ENCODE data around the gene FTSJ1. TPM values are rescaled to one million over a fixed set of nuclear protein-coding genes. Genes with fewer than 3 reads are reported as not detected.

The FTSJ1 gene
- total and polyA plus RNA-seq, 2 of the 8 experiments (the other 6 are each of a cell fraction or from before 2014, with no cell fraction given), result 62.4 to 80.4 TPM

DNA sequence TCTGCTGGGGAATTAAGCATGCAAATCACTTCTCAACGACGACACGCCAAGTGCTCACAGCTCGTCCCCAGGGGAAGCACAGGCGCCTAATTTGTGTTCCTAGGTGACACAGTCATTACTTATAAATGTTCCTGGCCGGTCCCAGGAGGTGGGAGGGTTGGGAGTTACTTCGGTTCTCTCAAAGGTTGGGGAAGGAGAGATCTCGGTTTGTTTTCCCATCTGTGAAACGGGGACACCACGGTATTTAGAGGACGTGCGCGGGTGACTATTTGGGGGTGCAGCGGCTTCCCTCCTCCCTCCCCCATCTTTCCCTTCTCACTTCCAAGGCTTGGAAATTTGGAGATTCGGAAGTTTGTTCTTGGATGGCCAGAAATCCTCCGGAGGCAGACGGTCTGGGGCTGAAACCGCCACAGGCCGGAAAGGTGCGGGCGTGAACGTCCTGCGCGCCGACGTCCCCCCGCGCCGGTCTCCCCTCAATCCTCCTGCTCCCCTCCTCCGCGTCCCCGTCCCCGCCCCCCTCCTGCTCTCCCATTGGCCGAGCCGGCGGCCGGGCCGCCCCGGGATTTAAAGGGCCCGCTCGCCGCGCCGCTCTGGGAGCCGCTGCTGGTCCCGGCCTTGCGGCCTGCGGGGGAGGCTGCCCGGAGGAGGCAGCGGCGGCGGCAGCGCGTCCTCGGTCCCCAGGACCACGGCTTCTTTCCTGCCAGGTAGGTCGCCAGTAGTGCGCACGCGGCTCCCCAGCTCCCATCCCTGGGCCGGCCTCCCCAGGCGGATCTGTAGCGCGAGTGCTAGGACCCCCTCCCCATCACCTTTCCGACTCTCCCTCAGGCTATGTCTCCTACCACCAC, 32.6 kb downstream of the FTSJ1 start, which contains the start of gene PORCN:
Gene PORCN (plus strand): TSS at position 593 of the 845 bp plus-strand sequence. CDS start 829 bp downstream, outside the sequence.
- H3K4me1 ChIP-seq (replicated peaks in 1 of 4; ENCODE audit: control insufficient read depth in 3 of 4, insufficient read depth in 4 of 4, low read length in 3 of 4), result peaks cover 0 to 5% (median 2%) of the 10 kb centered on the region in 4 experiments; a peak in 4 of 7 replicates
- H3K4me3 ChIP-seq (ENCODE audit: extremely low read depth in 1 of 4, insufficient read depth in 2 of 4, low read depth in 3 of 4, low read length in 4 of 4), result peak within 1 kb of the TSS; percentile 60 to 93 (median 72)
- no peak within 1 kb of the TSS for H3K23ac ChIP-seq (ENCODE audit: insufficient read length)
- DNase-seq (ENCODE audit: low read depth in 1 of 2, low spot score in 2 of 2), result peak in 1 of 2 experiments; percentile 79
- H4K5ac ChIP-seq (ENCODE audit: insufficient read length, low read depth, low read length), result peak within 1 kb of the TSS; percentile 79
- H2AFZ ChIP-seq (ENCODE audit: low read length), result 0 out of 2 replicates have a peak within 1 kb of the TSS, but pooled peaks have one; percentile 63
- no peaks in the 10 kb centered on the region; a peak in 2 of 7 replicates for H3K27me3 ChIP-seq (replicated peaks in 1 of 4; ENCODE audit: control insufficient read depth in 3 of 4, extremely low read depth in 1 of 4, insufficient read depth in 3 of 4, low read length in 3 of 4)
- H3K18ac ChIP-seq (ENCODE audit: extremely low read depth, low read length), result no peak within 1 kb of the TSS; the same call in 1 of the 2 replicates
- peak within 1 kb of the TSS; percentile 77 to 95 for H3K4me2 ChIP-seq (ENCODE audit: insufficient read depth in 1 of 2, low read depth in 2 of 2, low read length in 2 of 2)
- H4K20me1 ChIP-seq (replicated peaks in 1 of 2; ENCODE audit: control insufficient read depth in 1 of 2, insufficient read depth in 2 of 2, low read length in 2 of 2), result no peaks in the 10 kb centered on the region
- no peak within 1 kb of the TSS for H2AK5ac ChIP-seq (ENCODE audit: low read depth, low read length)
- H3K27ac ChIP-seq (ENCODE audit: low read depth, low read length), result no peak within 1 kb of the TSS
- H3K36me3 ChIP-seq (ENCODE audit: control insufficient read depth in 2 of 4, insufficient read depth in 4 of 4, low read length in 3 of 4), result no peaks in the 10 kb centered on the region
- no peak for FAIRE-seq
- no peaks in the 10 kb centered on the region for H3K79me1 ChIP-seq (ENCODE audit: low read depth, low read length)
- 3% methylated on average over 7 of the region's 65 CpGs; no CpG with 5 or more reads in 1 of the 2 experiments for WGBS, 2 experiments (ENCODE audit: extremely low coverage in 1 of 2, insufficient coverage in 1 of 2, insufficient read length in 1 of 2, insufficient replicate concordance in 2 of 2, low coverage in 1 of 2, low lambda C conversion rate in 2 of 2, missing lambda C conversion rate in 1 of 2)
- H3K79me2 ChIP-seq (ENCODE audit: control insufficient read depth in 1 of 2, insufficient read depth in 2 of 2, low read length in 2 of 2), result no peaks in the 10 kb centered on the region
- no peak within 1 kb of the TSS for H2BK120ac ChIP-seq (replicated peaks; ENCODE audit: low read depth, low read length)
- ChIA-PET POLR2A (ENCODE audit: partially characterized antibody) (interaction anchor here (0.6 to 1.1 kb wide), 2 partner anchors 14 to 36 kb away, joined by 3 read pairs; no protein-coding TSS in a partner anchor), CTCF (ENCODE audit: partially characterized antibody) (no interaction called here)
- no peak within 1 kb of the TSS for H3K4ac ChIP-seq (replicated peaks; ENCODE audit: insufficient read length, low read depth, low read length)
- no peak within 1 kb of the TSS for H3K14ac ChIP-seq (ENCODE audit: insufficient read length)
- no peaks in the 10 kb centered on the region for H3K9me3 ChIP-seq (ENCODE audit: insufficient read depth in 2 of 2, low read depth in 1 of 2, low read length in 1 of 2)
- no peak within 1 kb of the TSS for H2BK20ac ChIP-seq (ENCODE audit: low read length)
- no peak within 1 kb of the TSS for H2BK12ac ChIP-seq (ENCODE audit: low read depth, low read length)
- no peaks in the 10 kb centered on the region; the same call in 1 of the 2 replicates for H3K23me2 ChIP-seq (ENCODE audit: low read depth, low read length)
- no peak within 1 kb of the TSS for H3K56ac ChIP-seq (replicated peaks; ENCODE audit: insufficient read length, low read depth, low read length)
- H2BK15ac ChIP-seq (ENCODE audit: low read length), result no peak within 1 kb of the TSS
- H4K8ac ChIP-seq (ENCODE audit: extremely low read depth, insufficient read depth, low read length), result peak within 1 kb of the TSS; percentile 80; the same call in 1 of the 2 replicates
- H3K9ac ChIP-seq (replicated peaks in 1 of 4; ENCODE audit: extremely low read depth in 1 of 4, low read depth in 3 of 4, low read length in 3 of 4), result peak within 1 kb of the TSS; percentile 22 to 77 (median 50); a peak in 5 of 7 replicates
- H2BK5ac ChIP-seq (ENCODE audit: low read depth, low read length), result no peak within 1 kb of the TSS
- no peak within 1 kb of the TSS for H4K91ac ChIP-seq (replicated peaks; ENCODE audit: insufficient read length, low read length)
- TF ChIP-seq NANOG (IDR thresholded peaks at IDR 0.05; ENCODE audit: insufficient read depth, low read depth, low read length, poor library complexity, severe bottlenecking) (no peak), BRCA1 (IDR thresholded peaks at IDR 0.05; ENCODE audit: low read depth, low read length) (no peak), SRF (IDR thresholded peaks at IDR 0.05; ENCODE audit: low read depth, low read length) (no peak), SAP30 (IDR thresholded peaks at IDR 0.05; ENCODE audit: insufficient read depth, insufficient replicate concordance, low read length) (no peak), RXRA (IDR thresholded peaks at IDR 0.05; ENCODE audit: insufficient read depth, low read depth, low read length) (no peak), SP4 (IDR thresholded peaks at IDR 0.05; ENCODE audit: low read length) (no peak), POLR2A (IDR thresholded peaks at IDR 0.05; ENCODE audit: control extremely low read depth in 1 of 2, low read depth in 2 of 2, low read length in 2 of 2) (peak in 1 of 2 experiments; percentile 56; a peak in 2 of 3 replicates), RAD21 (IDR thresholded peaks at IDR 0.05 in 1 of 2, conservative IDR thresholded peaks at IDR 0.05 in 1 of 2; ENCODE audit: low read depth in 2 of 2, low read length in 2 of 2) (no peak), SIN3A (conservative IDR thresholded peaks at IDR 0.05 in 1 of 2, IDR thresholded peaks at IDR 0.05 in 1 of 2; ENCODE audit: low read depth in 1 of 2, low read length in 2 of 2) (peak in 1 of 2 experiments; percentile 62; a peak in 1 of 4 replicates), KDM4A (IDR thresholded peaks at IDR 0.05; ENCODE audit: low read depth, low read length, severe bottlenecking) (peak; percentile 76), EGR1 (IDR thresholded peaks at IDR 0.05; ENCODE audit: borderline replicate concordance, low read depth, low read length) (0 out of 2 replicates have a peak, but pooled peaks have one; percentile 36)

Data from H1 (cell line).